ENCODE data around the gene KAZN. TPM values are rescaled to one million over a fixed set of nuclear protein-coding genes. Genes with fewer than 3 reads are reported as not detected.

KAZN gene
- total RNA-seq, 1 donor from 2014 or later = 2.8 TPM

DNA sequence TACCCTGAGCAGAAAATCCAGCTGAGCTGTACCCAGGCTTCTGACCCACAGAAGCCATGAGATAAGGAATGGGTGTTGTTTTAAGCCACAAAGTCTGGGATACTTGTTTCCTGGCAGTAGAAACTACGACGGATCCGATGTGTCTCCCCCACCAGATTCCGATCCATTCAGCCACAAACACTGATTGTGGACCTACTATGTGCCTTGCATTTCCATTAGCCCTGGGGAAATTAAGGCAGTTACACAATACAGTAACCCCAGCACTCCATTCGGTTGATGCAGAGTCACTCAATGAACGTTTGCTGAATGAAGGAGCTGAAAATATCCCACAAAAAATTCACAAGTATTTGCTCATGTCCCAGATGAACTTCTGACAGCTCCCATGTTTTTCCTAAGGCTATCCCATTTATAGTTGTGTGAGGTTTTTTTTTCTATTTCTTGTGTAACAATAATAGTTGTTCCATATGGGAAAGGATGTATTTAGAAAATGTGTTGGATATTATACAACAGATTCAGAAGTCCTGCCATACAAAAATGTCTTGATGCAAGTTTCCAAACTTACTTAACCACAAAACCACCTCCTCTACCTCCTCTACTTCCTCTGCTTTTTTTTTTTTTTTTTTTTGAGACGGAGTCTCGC, 29.6 kb upstream of the KAZN start:
- H3K4me3 ChIP-seq (ENCODE audit: low read depth, low read length) = no peak overlapping the region
- H3K27me3 ChIP-seq (ENCODE audit: control insufficient read depth, insufficient read depth, low read length) = no peaks in the 10 kb centered on the region
- TF ChIP-seq, protein P1, sequence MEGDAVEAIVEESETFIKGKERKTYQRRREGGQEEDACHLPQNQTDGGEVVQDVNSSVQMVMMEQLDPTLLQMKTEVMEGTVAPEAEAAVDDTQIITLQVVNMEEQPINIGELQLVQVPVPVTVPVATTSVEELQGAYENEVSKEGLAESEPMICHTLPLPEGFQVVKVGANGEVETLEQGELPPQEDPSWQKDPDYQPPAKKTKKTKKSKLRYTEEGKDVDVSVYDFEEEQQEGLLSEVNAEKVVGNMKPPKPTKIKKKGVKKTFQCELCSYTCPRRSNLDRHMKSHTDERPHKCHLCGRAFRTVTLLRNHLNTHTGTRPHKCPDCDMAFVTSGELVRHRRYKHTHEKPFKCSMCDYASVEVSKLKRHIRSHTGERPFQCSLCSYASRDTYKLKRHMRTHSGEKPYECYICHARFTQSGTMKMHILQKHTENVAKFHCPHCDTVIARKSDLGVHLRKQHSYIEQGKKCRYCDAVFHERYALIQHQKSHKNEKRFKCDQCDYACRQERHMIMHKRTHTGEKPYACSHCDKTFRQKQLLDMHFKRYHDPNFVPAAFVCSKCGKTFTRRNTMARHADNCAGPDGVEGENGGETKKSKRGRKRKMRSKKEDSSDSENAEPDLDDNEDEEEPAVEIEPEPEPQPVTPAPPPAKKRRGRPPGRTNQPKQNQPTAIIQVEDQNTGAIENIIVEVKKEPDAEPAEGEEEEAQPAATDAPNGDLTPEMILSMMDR (IDR thresholded peaks at IDR 0.05; ENCODE audit: insufficient read depth, low read length, poor library complexity, severe bottlenecking) = no peak
- DNase-seq (ENCODE audit: low read depth) = no peak
- no peaks in the 10 kb centered on the region for H3K36me3 ChIP-seq (ENCODE audit: control insufficient read depth, insufficient read depth, low read length)

GRCh38 chr1:14570514-14570913, 28.0 kb upstream of the KAZN start:
- Histone ChIP-seq H3K36me3 (ENCODE audit: control insufficient read depth, insufficient read depth, low read length) (no peaks in the 10 kb centered on the region), H3K27me3 (ENCODE audit: control insufficient read depth, insufficient read depth, low read length) (no peaks in the 10 kb centered on the region), H3K4me3 (ENCODE audit: low read depth, low read length) (no peak overlapping the region)
- no peak for DNase-seq (ENCODE audit: low read depth)
- TF ChIP-seq, protein P1 (IDR thresholded peaks at IDR 0.05; ENCODE audit: insufficient read depth, low read length, poor library complexity, severe bottlenecking) = no peak

DNA sequence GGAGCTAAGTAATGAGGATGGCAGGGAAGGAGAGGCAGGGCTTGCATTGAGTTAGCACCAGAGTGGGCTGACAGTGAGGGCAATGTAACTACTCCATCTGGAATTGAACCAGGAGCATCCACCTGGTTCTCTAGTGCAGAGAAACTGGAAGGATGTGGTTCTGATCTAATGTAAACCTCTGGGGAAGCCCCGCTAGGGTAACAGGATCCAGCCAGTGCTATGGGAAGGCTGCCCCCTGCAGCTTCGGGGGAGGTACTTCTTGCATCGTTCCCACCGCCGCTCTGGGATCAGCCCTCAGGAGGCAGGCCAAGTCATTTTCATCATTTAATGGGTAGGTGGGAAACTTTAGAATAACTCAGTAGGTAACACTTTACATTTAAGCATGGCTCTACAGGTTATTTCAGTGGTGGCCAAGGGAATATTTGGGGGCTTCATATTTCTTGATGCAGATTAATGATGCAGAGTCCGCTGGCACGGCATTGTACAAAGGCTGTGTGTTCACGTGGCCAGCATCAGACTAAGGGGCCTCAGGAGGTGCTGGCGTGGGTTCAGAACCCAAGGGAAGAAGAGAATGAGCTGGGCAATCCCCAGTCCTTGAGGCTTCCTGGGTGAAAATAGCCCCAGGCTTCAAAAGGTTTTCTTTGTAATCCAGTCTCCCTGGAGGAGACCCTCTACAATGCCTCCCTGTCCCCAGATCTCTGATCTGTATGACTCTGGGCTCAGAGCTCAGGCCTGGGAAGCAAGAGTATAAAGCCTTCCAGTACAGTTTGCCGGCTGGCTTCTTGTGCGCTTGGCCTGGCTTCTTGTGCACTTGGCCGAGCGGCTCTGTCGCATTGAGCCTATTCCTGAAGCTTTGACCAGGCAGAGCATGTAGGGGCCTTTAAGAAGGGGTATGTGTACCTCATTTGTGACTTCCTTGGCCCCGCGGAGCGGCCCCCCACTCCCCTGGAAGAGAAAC, 26.4 kb upstream of the KAZN start:
- H3K4me3 ChIP-seq (ENCODE audit: low read depth, low read length) = no peak overlapping the region
- H3K27me3 ChIP-seq (ENCODE audit: control insufficient read depth, insufficient read depth, low read length) = no peaks in the 10 kb centered on the region
- DNase-seq (ENCODE audit: low read depth) = no peak
- TF ChIP-seq, protein P1 (IDR thresholded peaks at IDR 0.05; ENCODE audit: insufficient read depth, low read length, poor library complexity, severe bottlenecking) = peak; percentile 12
- no peaks in the 10 kb centered on the region for H3K36me3 ChIP-seq (ENCODE audit: control insufficient read depth, insufficient read depth, low read length)

GRCh38 chr1:14572861-14573260, 25.6 kb upstream of the KAZN start:
- Histone ChIP-seq H3K27me3 (ENCODE audit: control insufficient read depth, insufficient read depth, low read length) (no peaks in the 10 kb centered on the region), H3K4me3 (ENCODE audit: low read depth, low read length) (no peak overlapping the region), H3K36me3 (ENCODE audit: control insufficient read depth, insufficient read depth, low read length) (no peaks in the 10 kb centered on the region)
- TF ChIP-seq, protein P1 (IDR thresholded peaks at IDR 0.05; ENCODE audit: insufficient read depth, low read length, poor library complexity, severe bottlenecking) = no peak
- no peak for DNase-seq (ENCODE audit: low read depth)

GRCh38 chr1:14576155-14576554, 22.3 kb upstream of the KAZN start:
- no peak for DNase-seq (ENCODE audit: low read depth)
- no peaks in the 10 kb centered on the region for H3K27me3 ChIP-seq (ENCODE audit: control insufficient read depth, insufficient read depth, low read length)
- TF ChIP-seq, protein P1 (IDR thresholded peaks at IDR 0.05; ENCODE audit: insufficient read depth, low read length, poor library complexity, severe bottlenecking) = no peak
- no peaks in the 10 kb centered on the region for H3K36me3 ChIP-seq (ENCODE audit: control insufficient read depth, insufficient read depth, low read length)
- H3K4me3 ChIP-seq (ENCODE audit: low read depth, low read length) = no peak overlapping the region

Data from kidney epithelial cell (primary cell).